Upper lobe of right lung (tissue), 1 donor: ENCODE data around the gene AP1AR. TPM values are rescaled to one million over a fixed set of nuclear protein-coding genes. Genes with fewer than 3 reads are reported as not detected.
A peak's percentile ranks its signal among the peaks of the same experiment; 100 is the strongest.
"Not testable (repeated sequence)": the region's sequence is repeated elsewhere in the genome, so short reads cannot be mapped to it uniquely, and the experiment has no call there.

Experiments
- ATAC-seq: fragments of 200-7000 bp; cut with Tn5 transposase; one replicate; pipeline ENCODE4 v1.9.1; 2020; ENCODE audit warnings: mild to moderate bottlenecking, moderate library complexity
- DNase-seq: peaks from one replicate; pipeline ENCODE4 v3.0.0-alpha.2; 2020
- H3K27ac ChIP-seq: fragments of 200-600 bp; one replicate; pipeline ENCODE4 v1.8.0; 2022
- H3K27me3 ChIP-seq: fragments of 200-600 bp; one replicate; pipeline ENCODE4 v1.8.0; 2022; ENCODE audit warnings: mild to moderate bottlenecking
- H3K36me3 ChIP-seq: fragments of 200-600 bp; one replicate; pipeline ENCODE4 v1.8.0; 2022
- H3K4me1 ChIP-seq: fragments of 200-600 bp; one replicate; pipeline ENCODE4 v1.8.0; 2022
- H3K4me3 ChIP-seq: fragments of 200-600 bp; one replicate; pipeline ENCODE4 v1.8.0; 2022; ENCODE audit warnings: mild to moderate bottlenecking
- H3K9me3 ChIP-seq: fragments of 200-600 bp; one replicate; pipeline ENCODE4 v1.8.0; 2022
- intact Hi-C: fragments of 100-400 bp; cut with DNase I; formaldehyde crosslinking; loops from one replicate; pipeline ENCODE4 v1.11.0; 2022
- total RNA-seq: library from RNA; stranded (reverse); fragmentation: NEBNext Ultra II Directional; extraction: Animal tissue kit (Norgen Biotek cat#: 25700); gene quantifications from one replicate; pipeline ENCODE4 v1.2.1, GENCODE V29; 2021
- TF ChIP-seq, protein P1 (sequence below): fragments of 200-600 bp; IDR thresholded peaks from one replicate; pipeline ENCODE4 v1.8.0; 2022; ENCODE audit warnings: antibody characterized with exemption
- donor health status: DM: no; HTN: yes; CAD: no; lungs with severe emphysema.

Gene AP1AR
- total RNA-seq, 1 donor from 2014 or later, result 16.6 TPM

DNA sequence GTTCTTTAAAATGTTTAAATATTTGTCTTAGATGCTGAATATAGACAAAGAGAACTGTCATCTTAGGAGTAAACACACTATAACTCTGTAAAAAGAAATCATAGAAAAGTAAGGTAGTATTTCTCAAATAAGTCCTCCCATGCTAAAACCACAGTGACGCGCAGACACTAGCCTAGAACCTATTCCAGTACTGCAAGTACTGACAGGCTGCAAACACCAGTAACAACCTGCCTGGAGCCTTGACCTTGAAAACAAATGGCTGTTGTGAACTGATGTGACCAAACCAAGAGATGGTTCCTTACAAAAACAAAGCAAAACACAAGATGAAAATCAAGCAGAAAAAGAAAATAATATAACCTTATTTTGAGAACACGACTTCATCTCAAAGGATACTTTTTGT, 45.6 kb downstream of the AP1AR start:
- intact Hi-C loops, result no loop called here

DNA sequence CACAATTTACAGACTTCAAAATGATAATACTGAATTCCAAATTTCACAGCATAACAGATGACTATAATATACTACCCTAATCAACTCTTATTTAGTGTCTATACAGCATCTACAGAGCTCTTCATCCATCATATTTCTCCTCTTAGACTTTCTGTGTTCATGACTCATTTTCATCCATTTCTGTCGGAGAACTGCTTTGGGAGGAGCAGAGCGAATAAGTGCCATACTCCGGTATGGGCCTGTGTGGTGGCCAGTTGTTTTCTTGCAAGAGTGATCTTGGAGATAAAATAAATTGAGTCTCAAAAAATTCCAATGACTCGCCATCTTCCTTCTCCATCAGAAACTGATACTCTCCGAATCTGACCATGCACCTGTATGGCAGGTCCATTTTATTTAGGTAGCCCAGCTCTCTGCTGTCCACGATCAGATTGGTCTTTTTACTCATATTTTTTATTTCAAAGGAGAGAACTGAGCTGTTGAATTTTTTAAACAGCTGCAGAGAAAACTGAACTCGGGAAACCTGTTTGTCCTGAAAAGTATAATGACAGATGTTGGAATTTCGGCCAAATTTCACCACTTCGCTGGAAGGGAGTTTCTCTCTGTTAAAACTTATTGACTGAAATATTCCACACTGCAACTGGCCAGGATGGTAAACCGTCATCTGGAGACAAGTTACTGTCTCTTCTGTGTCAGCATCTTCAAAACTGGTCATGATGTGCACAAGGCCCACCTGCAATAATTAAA, 46.3 kb downstream of the AP1AR start:
- H3K36me3 ChIP-seq, result no peaks in the 10 kb centered on the region
- H3K9me3 ChIP-seq, result no peaks in the 10 kb centered on the region
- H3K27ac ChIP-seq, result no peak overlapping the region
- H3K27me3 ChIP-seq, result no peaks in the 10 kb centered on the region
- H3K4me3 ChIP-seq, result no peak overlapping the region
- intact Hi-C loops, result no loop called here
- ATAC-seq (no peak), DNase-seq (no peak)
- peaks cover 10% of the 10 kb centered on the region for H3K4me1 ChIP-seq
- TF ChIP-seq, protein P1, sequence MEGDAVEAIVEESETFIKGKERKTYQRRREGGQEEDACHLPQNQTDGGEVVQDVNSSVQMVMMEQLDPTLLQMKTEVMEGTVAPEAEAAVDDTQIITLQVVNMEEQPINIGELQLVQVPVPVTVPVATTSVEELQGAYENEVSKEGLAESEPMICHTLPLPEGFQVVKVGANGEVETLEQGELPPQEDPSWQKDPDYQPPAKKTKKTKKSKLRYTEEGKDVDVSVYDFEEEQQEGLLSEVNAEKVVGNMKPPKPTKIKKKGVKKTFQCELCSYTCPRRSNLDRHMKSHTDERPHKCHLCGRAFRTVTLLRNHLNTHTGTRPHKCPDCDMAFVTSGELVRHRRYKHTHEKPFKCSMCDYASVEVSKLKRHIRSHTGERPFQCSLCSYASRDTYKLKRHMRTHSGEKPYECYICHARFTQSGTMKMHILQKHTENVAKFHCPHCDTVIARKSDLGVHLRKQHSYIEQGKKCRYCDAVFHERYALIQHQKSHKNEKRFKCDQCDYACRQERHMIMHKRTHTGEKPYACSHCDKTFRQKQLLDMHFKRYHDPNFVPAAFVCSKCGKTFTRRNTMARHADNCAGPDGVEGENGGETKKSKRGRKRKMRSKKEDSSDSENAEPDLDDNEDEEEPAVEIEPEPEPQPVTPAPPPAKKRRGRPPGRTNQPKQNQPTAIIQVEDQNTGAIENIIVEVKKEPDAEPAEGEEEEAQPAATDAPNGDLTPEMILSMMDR, result no peak

More for the DNA sequence above, 45.6 kb downstream of the AP1AR start:
- Histone ChIP-seq H3K27ac (no peak overlapping the region), H3K36me3 (no peaks in the 10 kb centered on the region), H3K9me3 (no peaks in the 10 kb centered on the region), H3K4me1 (peaks cover 10% of the 10 kb centered on the region), H3K4me3 (no peak overlapping the region), H3K27me3 (no peaks in the 10 kb centered on the region)
- TF ChIP-seq, protein P1, result no peak
- DNase-seq (no peak), ATAC-seq (no peak)

DNA sequence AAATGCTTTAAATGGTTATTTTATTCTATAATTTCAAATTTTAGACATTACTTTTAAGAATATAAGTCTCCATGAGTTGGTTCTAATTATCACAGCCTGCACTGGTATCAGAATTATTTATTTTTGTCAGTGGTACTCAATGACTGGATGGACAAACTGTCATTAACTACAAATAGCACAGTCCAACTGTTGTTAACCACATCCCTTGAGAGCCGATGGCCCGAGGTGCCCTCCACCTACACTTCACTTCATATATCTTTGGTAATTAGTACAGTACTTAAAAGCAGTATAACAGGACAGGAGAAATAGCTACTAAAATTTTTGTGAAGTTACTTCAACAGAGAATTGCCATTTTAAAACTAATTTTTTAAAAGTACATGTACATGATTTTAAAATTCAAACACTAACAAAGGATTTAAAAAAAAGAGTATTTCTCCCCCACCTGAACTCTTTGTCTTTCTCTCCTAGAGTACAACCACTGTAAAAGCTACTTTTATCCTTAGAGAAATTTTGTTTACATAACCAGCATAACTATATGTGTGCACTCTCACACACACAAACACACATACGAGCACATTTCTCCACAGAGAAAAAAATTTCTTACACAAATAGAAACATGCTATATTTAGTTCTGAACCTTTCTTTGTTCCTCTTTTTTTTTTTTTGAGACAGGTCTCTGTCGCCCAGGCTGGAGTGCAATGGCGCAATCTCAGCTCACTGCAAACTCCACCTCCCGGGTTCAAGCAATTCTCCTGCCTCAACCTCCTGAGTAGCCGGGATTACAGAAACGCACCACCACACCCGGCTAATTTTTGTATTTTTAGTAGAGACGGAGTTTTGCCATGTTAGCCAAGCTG, 47.7 kb downstream of the AP1AR start:
- intact Hi-C loops, result no loop called here
- H3K27ac ChIP-seq, result peak overlapping the region; percentile 26
- H3K4me3 ChIP-seq, result peak overlapping the region; percentile 24
- no peaks in the 10 kb centered on the region for H3K9me3 ChIP-seq
- H3K4me1 ChIP-seq, result peaks cover 16% of the 10 kb centered on the region
- no peaks in the 10 kb centered on the region for H3K36me3 ChIP-seq
- H3K27me3 ChIP-seq, result no peaks in the 10 kb centered on the region
- ATAC-seq (peak; percentile 60), DNase-seq (no peak)
- TF ChIP-seq, protein P1, result no peak

DNA sequence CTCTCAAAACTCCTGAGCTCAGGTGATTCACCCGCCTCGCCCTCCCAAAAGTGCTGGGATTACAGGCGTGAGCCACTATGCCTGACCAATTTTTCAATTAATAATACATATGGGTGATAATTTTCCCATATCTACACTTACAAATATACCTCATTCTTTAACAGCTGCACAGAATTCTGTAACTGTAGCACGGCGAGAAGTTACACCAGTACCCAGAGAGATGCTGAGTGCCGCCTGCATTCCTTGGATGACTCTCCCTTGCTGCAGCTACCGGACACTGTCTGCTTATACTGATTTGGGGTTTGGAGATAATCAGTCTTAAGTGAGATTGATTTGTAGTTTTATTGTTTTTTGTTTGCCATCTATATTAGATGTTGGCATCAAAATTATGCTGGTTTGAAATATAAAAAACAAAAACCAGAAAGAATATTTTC, 48.3 kb downstream of the AP1AR start:
- H3K4me3 ChIP-seq, result peak overlapping the region; percentile 24
- DNase-seq (no peak), ATAC-seq (peak; percentile 53)
- H3K27me3 ChIP-seq, result no peaks in the 10 kb centered on the region
- H3K9me3 ChIP-seq, result no peaks in the 10 kb centered on the region
- no peaks in the 10 kb centered on the region for H3K36me3 ChIP-seq
- peak overlapping the region; percentile 26 for H3K27ac ChIP-seq
- H3K4me1 ChIP-seq, result peaks cover 16% of the 10 kb centered on the region
- TF ChIP-seq, protein P1, result no peak
- intact Hi-C loops, result no loop called here

DNA sequence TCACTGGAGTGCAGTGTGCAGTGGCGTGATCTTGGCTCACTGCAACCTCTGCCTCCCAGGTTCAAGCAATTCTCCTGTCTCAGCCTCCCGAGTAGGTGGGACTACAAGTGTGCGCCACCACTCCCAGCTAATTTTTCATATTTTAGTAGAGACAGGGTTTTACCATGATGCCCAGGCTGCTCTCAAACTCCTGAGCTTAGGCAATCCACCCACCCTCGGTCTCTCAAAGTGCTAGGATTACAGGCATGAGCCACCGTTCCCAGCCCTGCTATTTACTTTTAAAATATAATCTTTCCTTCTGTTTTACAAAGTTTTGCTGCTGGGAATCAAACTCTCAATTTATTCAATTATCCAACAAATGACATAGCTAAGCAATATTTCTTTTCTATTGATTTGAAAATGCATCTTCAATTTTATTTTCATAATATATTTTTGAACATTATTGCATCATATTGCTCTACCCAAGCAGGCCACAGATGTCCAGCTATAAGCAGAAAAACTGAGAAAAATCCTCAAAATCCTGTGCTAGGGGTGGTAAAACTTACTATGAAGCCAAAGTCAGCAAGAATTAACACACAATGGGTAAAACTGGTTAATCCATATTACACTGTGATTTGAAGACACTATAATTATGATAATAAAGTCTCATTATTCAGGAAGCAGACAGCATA, 48.9 kb downstream of the AP1AR start:
- H3K27ac ChIP-seq, result no peak overlapping the region
- TF ChIP-seq, protein P1, result no peak
- DNase-seq (no peak), ATAC-seq (no peak)
- no peaks in the 10 kb centered on the region for H3K9me3 ChIP-seq
- no peaks in the 10 kb centered on the region for H3K36me3 ChIP-seq
- no peak overlapping the region for H3K4me3 ChIP-seq
- no peaks in the 10 kb centered on the region for H3K27me3 ChIP-seq
- peaks cover 16% of the 10 kb centered on the region for H3K4me1 ChIP-seq
- intact Hi-C loops, result no loop called here

DNA sequence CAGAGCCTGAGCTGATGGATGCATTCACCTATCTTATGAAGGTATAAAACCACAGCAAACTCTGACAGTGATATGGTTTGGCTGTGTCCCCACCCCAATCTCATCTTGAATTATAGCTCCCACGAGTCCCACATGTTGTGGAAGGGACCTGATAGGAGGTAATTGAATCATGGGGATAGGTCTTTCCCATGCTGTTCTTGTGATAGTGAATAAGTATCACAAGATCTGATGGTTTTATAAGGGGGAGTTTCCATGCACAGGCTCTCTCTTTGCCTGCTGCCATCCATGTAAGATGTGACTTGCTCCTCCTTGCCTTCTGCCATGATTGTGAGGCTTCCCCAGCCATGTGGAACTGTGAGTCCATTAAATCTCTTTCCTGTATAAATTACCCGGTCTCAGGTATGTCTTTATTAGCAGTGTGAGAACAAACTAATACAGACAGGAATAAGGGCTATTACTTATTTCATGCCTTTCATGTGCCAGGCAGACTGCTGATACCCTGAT, 50.4 kb downstream of the AP1AR start:
- H3K27ac ChIP-seq, H3K27me3 ChIP-seq, H3K4me3 ChIP-seq, ATAC-seq, H3K9me3 ChIP-seq, intact Hi-C loops, H3K36me3 ChIP-seq, DNase-seq: not testable (repeated sequence)
- peaks cover 16% of the 10 kb centered on the region for H3K4me1 ChIP-seq
